DMS114 treated with DMSO at 0.1 percent for 48 hours (cell line): ENCODE results near the gene SPINK5.
"Not testable (repeated sequence)": the region's sequence is repeated elsewhere in the genome, so short reads cannot be mapped to it uniquely, and the experiment has no call there.

Experiments used
- DNase-seq: peaks from one replicate; lab custom pipeline; 2025; ENCODE audit not compliant: unreplicated experiment; lab: John Stamatoyannopoulos, UW

SPINK5 gene, protein sequence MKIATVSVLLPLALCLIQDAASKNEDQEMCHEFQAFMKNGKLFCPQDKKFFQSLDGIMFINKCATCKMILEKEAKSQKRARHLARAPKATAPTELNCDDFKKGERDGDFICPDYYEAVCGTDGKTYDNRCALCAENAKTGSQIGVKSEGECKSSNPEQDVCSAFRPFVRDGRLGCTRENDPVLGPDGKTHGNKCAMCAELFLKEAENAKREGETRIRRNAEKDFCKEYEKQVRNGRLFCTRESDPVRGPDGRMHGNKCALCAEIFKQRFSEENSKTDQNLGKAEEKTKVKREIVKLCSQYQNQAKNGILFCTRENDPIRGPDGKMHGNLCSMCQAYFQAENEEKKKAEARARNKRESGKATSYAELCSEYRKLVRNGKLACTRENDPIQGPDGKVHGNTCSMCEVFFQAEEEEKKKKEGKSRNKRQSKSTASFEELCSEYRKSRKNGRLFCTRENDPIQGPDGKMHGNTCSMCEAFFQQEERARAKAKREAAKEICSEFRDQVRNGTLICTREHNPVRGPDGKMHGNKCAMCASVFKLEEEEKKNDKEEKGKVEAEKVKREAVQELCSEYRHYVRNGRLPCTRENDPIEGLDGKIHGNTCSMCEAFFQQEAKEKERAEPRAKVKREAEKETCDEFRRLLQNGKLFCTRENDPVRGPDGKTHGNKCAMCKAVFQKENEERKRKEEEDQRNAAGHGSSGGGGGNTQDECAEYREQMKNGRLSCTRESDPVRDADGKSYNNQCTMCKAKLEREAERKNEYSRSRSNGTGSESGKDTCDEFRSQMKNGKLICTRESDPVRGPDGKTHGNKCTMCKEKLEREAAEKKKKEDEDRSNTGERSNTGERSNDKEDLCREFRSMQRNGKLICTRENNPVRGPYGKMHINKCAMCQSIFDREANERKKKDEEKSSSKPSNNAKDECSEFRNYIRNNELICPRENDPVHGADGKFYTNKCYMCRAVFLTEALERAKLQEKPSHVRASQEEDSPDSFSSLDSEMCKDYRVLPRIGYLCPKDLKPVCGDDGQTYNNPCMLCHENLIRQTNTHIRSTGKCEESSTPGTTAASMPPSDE

DNA sequence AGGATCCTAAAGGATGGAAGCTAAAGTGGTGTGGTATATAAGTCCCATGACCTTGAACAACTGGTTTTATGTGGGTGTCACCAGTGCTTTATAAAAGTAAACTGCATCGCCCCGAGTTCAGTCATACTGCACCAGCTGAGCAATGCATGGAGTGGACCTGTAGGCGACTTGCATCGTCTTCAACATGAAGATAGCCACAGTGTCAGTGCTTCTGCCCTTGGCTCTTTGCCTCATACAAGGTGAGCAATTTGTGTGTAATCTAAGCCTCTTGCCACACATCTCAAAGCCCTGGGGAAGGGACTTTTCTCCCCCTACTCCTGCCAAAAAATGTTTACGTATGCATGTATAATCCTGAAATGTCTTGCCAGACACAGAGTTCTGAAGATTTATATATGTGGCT, at the start of gene SPINK5:
Gene SPINK5 (plus strand): TSS at position 120 of the 400 bp plus-strand sequence. CDS start 65 bp downstream, at position 185.
- DNase-seq = no peak

DNA sequence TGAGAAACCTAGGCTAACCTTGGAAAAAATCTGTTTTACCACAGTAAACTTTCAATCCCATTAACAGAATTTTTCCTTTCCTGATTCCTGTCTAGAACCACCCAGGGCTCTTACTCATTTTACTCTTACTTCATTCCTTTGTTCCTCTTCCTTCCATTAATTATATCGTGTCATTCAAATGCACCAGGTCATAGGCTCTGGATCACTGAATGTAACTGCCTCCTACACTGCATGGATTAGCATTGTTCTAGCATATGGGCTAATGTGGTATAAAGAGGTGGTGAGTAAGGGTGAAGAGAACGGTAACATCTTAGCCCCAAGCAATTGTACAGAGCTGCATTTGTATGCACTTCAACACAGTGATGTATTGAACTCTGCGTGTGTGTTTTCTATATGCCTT, 49.5 kb upstream of the SPINK5 start:
- no peak for DNase-seq

DNA sequence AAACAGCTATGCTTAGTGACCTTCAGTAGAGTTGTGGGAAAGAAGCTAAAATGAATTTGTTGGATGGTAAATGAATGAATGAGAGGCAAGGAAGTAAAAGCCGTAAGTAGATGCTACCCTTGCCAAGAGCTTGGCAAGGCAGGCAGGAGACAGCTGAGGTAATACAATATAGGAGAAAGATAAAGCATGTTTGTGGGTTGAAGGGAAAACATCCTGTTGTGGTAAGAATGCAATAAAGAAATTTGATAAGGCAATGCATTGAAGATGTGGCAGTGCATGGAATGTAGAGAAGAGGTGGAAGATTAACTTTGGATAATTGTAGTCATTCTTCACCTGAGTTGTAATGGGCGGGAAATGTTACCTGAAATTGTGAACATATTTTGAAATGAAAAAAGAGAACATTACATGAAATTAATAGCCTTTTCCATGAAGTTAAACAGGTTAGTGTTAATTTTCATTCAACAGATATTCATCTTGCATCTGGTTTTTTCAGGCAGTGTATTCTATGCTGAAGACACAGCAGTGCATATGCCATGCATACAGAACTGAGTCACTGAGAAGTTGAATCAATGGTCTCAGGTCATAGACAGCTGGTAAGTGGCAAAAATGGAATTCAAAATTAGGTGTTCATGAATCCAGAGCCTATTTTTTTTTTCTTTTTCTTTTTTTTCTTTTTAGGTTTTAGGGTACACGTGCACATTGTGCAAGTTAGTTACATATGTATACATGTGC, 43.4 kb upstream of the SPINK5 start:
- DNase-seq = no peak

DNA sequence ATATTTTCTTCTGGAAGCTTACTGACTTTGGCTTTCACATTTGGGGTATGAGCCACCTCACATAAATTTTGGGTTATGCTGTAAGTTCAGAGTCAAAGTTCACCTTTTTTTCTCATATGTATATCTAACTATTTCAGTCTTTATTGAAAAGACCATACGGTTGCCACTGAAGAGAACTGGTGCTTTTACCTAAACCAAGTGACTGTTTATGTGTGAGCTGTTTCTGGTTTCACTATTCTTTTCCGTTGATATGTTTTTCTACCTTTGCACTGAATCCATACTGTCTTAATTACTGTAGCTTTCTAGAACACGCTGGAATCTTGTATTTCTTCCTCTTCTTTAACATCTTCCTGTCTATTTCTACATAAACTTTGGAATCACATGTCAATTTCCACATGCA, 36.3 kb upstream of the SPINK5 start:
- no peak for DNase-seq

DNA sequence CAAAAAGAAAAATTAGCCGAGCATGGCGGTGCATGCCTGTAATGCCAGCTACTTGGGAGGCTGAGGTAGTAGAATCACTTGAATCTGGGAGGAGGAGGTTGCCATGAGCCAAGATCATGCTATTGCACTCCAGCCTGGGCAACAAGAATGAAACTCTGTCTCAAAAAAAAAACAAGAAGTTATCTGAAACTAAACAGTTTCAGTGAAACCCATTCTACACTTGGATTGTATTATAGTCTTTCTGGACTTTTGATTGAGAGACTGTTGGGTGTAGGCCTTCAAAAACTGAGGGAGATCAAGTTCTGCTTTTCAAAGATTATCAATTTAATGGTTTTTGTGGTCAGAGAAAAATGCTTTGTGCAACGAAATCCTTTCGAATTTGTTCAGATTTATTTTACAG, 34.6 kb upstream of the SPINK5 start:
- DNase-seq = no peak

DNA sequence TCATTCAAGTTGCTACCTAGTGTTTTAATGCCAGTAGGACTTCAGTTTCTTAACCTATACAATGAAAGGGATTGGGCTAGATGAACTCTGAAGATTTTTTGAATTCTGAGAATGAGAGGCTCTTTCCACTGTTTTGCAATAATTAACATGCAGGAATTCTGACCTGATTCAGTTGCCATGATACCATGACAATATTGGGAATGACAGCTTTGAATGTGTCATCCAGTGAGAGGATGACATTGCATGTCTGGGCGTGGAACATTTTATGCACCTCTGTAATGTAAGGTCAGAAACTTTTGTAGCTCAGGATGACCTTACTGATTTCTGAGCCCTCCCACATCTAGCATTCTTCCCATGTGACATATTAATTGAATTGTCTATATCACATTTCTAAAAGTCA, 30.6 kb upstream of the SPINK5 start:
- DNase-seq = no peak

DNA sequence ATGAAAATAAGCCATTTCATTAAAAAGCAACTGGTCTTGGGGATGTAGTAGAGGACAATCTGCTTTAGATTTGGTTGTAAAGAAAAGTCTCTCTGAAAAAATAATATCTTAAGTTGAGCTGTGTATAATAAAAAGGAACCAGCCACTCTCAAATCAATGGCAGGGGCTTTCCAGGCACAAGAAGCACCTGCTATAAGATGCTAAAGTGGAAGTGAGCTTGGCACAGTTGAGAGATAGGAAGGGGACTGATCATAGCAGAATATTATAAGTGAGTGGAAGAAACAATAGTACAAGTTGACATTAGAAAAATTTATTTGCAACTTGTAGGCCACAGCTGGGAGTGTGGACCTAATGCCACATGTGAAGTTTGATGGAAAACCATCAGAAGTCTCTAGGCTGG, 28.1 kb upstream of the SPINK5 start:
- no peak for DNase-seq

DNA sequence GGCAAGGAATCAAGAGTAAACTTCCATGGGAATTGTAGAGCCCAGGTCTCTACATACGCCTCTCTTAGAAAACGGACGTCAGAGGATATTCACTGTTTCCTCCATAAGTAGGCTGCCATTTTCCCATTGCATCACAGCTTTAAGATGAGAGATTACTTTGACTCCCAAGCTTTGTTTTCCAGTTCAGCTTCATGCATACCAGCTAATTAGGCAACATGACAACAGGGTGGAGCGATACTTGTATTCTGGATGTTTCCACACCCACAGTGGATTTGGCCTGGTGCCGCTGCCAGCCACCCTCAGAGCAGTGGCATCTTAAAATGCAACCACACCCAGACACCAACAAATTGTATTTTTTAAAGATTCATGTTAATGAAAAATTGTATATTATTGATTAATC, 20.9 kb upstream of the SPINK5 start:
- DNase-seq = no peak

DNA sequence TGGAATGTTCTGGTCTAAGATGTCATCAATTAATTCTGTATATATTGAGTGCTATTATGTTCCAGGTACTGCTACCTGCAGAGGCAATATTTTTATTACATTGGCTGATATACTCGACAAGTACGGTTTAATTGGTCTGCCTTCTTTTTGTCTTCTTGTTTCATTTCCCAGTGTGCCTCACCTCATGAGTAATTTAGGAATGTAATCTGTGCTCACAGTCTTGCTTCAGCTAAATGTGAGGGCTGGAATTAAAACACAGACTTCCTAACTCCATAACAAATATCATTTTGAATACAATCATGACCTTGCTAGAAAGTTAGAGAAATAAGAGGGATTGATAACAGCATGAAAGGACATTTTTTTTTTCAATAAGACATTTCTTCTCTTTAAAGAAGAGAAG, 20.1 kb upstream of the SPINK5 start:
- no peak for DNase-seq

DNA sequence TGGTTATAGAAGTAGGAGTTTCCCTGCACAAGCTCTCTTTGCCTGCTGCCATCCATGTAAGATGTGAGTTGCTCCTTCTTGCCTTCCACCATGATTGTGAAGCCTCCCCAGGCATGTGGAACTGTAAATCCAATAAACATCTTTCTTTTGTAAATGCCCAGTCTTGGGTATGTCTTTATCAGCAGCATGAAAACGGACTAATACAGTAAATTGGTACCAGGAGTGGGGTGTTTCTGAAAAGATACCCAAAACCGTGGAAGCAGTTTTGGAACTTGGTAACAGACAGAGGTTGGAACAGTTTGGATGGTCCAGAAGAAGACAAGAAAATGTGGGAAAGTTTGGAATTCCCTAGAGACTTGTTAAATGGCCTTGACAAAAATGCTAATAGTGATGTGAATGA, 8.6 kb upstream of the SPINK5 start:
- DNase-seq = not testable (repeated sequence)

DNA sequence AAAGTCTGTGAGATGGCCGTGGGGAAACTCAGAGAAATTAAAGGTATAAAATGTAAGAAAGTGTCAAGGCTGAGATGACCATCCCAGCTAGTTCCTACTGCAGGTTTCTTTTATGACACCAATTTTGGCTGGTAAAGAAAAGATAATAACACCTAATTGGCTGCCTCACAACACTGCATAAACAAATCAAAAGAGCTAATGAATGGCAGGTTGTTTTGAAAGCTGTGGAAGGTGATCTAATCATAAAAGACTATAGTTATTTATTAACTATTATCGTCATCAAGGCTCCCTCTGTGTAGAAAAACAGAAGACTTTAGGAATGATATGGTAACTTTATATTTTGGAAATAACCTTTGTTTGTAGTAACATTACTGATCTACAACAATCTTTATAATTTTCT, 3.5 kb upstream of the SPINK5 start:
- DNase-seq = no peak

DNA sequence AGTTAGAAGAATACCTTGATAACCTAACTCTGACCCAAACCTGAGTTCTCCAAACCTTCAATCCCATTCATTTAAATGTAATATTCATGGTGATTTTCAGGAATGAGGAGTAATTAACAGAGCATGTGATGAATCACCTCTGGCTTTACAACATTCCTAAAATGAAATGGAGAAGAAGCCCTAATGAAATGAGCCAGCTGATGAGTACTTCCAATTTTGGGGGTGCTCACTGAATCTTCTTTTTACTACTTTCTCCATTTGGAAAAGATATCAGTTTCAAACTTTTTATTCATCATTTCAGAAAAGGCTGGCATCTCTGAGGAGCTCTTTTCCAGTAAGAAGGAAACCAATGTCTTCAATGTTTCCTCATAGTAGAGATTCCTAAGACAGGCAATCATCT, 2.9 kb upstream of the SPINK5 start:
- no peak for DNase-seq

DNA sequence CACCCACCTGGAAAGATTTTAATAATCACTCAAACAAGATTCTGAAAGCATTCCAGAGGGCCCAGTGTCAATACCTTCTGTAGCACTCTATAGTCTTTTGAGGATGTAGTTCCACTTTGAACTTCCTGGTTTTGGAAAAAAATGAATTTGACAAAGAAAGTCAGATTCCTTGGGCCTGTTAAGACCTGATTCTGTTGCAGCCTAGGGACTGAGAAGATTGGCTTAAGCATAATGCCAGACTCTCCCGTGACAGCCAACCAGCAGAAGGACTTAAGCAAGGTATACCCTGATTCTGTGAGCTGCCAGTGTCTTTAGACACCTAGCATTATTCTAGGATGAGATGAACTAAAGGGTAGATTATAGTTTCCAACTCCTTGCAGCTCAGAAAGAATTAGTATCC, 6.8 kb downstream of the SPINK5 start:
- no peak for DNase-seq

DNA sequence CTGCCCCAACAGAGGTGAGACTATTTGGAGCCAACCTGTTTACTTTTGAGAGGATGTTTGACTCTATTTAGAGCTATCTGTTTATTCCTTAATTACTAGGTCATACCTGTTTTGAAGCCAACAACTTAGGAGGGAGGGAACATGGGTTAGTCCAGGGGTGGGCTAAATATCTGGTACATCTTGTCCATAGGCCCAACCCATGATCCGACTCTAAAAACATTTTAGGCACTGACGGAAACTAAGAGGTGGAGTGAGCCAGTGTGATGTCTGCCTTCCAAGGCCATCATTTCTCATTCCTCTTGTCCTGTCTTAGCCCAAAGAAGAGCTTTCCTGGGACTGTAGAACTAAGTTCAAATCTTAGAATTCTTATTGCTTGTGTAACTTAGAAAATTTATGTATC, 8.4 kb downstream of the SPINK5 start:
- no peak for DNase-seq

DNA sequence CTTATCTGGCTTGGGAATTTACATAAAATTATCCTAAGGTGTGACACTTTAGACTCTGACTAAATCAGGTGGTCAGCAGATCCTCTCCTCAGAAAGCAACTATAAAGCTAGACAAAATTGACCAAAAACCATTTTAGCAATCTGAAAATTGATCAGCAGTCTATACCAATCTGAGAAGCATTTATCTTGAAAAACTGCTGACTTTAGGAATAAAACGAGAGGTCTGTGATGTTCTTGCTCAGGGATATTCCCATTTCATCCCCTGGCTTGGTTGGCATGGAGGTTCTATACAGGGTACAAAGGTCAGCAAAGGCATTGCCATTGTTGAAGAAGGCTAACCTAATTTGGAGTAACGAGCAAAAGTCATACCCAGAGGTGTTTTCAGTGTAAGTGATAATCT, 11.7 kb downstream of the SPINK5 start:
- no peak for DNase-seq

DNA sequence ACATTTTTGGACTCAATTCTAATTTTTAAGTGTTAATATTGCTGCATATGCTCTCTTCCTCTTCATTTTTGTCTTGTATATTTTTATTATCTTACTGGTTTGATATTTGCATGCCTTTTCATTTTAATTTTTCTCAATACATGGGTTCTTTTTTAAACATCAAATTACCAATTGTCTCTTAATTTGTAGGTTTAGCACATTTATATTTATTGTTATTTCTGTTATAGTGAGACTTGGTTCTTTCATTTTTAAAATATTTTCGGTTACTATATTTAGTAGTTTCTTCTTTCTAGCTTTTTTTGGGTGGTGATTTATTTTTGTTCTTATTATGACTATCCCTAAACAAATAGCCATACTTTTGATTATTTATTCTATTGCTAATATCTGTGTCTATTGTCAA, 19.4 kb downstream of the SPINK5 start:
- no peak for DNase-seq

DNA sequence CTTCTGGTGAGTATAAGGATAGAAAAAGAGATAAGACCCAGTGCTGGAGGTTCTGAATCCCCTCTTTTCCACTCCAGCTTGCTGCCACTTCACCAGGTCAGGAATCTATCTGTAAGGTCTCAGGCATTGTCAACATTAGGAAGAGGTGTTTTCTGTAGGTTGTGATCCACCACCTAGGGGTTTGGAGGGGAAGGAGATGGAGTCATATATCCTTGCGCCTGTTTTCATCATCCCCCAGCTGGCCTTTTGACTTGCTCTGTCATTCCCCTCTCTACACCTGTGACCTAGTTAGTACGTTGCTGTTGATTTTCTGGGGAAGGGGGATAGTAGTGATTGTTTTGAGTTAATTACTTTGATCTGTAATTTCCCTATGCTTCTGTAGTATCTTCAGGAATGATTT, 20.5 kb downstream of the SPINK5 start:
- no peak for DNase-seq

DNA sequence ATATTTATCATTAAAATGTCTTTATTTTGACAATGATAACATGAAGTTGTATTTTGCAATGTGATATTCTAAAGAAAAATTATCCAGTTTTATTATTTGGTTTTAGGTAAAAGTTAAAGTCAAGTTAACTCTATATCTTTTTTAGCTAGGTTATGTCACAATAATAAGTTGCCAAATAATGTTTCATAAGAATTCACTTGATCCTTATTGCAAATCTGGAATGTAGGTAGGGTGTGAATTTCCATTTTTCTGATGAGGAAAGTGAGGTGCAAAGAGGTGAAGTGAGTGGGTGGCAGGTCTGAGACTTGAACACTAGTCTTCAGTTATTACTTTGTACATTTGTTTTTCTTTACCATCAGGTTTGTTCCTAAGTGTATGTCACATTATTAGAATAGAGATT, 21.5 kb downstream of the SPINK5 start:
- DNase-seq = no peak

DNA sequence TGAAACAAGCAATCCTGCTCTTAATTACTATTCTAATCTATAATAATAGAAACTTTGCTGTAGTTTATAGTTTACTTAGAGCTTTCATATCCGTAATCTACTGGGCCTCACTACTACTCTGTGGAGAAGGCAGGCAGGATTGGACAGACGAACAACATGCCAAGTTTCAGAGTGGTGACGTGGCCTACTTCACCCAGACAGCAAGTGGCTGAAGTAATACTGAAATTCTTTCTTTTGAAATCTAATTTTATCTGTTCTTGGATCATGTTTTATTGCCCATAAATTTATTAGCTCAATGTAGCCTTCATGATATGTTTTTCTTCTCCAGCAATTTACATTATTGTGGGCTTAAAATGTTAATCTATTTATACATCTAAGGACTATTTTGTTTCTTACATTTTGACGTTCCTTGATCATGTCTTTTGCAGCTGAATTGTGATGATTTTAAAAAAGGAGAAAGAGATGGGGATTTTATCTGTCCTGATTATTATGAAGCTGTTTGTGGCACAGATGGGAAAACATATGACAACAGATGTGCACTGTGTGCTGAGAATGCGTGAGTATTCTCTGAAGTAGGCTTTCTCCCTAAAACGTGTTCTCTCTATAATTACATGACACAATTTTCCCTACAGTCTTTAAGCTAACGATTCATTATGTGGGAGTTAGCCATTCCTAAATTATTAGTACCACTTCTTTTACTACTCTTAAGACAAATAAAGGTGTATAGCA, 22.4 kb downstream of the SPINK5 start:
- DNase-seq = no peak

DNA sequence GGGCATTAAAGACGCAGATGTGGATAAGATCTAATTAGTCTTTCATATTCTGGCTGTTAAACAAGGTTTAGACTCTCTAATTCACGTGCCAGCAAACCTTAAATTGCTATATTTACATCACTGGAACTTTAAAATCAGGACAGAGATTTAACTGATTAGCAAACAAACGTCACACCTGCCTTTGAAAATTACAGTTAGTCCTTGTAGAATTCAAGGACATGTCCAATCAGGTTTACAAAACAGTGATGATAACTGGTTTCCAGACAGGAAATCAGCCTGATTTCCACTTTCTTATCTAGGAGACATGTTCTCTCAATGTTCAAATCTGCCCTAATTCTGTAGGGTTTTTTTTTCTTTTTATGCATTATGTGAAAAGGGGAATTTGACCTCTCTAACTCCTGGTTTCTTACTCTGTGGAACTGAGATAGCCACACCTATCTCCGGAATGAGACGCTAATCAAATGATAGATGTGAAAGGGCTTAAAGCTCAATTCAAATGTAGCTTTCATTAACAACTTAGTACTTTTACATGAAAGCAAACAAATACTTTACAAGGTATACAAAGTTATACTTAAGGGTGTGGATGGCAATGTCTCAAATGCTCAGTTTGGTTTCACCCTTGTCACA, 26.5 kb downstream of the SPINK5 start:
- DNase-seq = no peak
